IPS-20b (cell line): ENCODE data around the gene ARSG.
"Not testable (repeated sequence)": the region's sequence is repeated elsewhere in the genome, so short reads cannot be mapped to it uniquely, and the experiment has no call there.

Experiments
- H3K27ac ChIP-seq: one replicate; pipeline ENCODE4 v1.5.1; 2013; ENCODE audit warnings: low read length
- H3K27me3 ChIP-seq: 2 replicates; pipeline ENCODE4 v1.6.1; 2013; ENCODE audit warnings: mild to moderate bottlenecking, low read length, inconsistent platforms; ENCODE audit not compliant: insufficient read depth
- H3K36me3 ChIP-seq: 2 replicates; pipeline ENCODE4 v1.6.1; 2013; ENCODE audit warnings: low read depth, mild to moderate bottlenecking, inconsistent platforms, low read length, moderate library complexity; ENCODE audit not compliant: insufficient read depth
- H3K4me1 ChIP-seq: 2 replicates; pipeline ENCODE4 v1.6.1; 2013; ENCODE audit warnings: mild to moderate bottlenecking, control low read depth, inconsistent platforms, low read length, moderate library complexity; ENCODE audit not compliant: insufficient read depth
- H3K4me3 ChIP-seq: 2 replicates; pipeline ENCODE4 v1.5.1; 2013; ENCODE audit warnings: mild to moderate bottlenecking, low read length, inconsistent platforms
- H3K9ac ChIP-seq: 2 replicates; pipeline ENCODE4 v1.6.1; 2013; ENCODE audit warnings: low read depth, mild to moderate bottlenecking, inconsistent platforms, low read length, moderate library complexity
- H3K9me3 ChIP-seq: 2 replicates; pipeline ENCODE4 v1.6.1; 2013; ENCODE audit warnings: mild to moderate bottlenecking, low read depth, low read length, inconsistent platforms; ENCODE audit not compliant: insufficient read depth

ARSG gene

GRCh38 chr17:68322630-68323029 is 31.3 kb downstream of the ARSG start:
- H3K4me3 ChIP-seq, result no peak overlapping the region
- H3K4me1 ChIP-seq, result no peaks in the 10 kb centered on the region
- H3K27me3 ChIP-seq, result no peaks in the 10 kb centered on the region
- no peak overlapping the region for H3K27ac ChIP-seq
- H3K9me3 ChIP-seq, result no peaks in the 10 kb centered on the region
- no peak overlapping the region for H3K9ac ChIP-seq
- no peaks in the 10 kb centered on the region for H3K36me3 ChIP-seq

- Histone ChIP-seq H3K27me3 (no peaks in the 10 kb centered on the region), H3K4me1 (no peaks in the 10 kb centered on the region)
Observed at GRCh38 chr17:68324114-68324513, 32.8 kb downstream of the ARSG start.

GRCh38 chr17:68324654-68325336 is 33.5 kb downstream of the ARSG start:
- Histone ChIP-seq H3K4me3 (no peak overlapping the region), H3K9ac (no peak overlapping the region), H3K27me3 (no peaks in the 10 kb centered on the region), H3K9me3 (no peaks in the 10 kb centered on the region; the same call in 1 of the 2 replicates), H3K4me1 (no peaks in the 10 kb centered on the region), H3K36me3 (no peaks in the 10 kb centered on the region), H3K27ac (no peak overlapping the region)

More at GRCh38 chr17:68324114-68324513, 32.8 kb downstream of the ARSG start:
- H3K4me3 ChIP-seq, result no peak overlapping the region
- H3K9me3 ChIP-seq, result no peaks in the 10 kb centered on the region
- no peaks in the 10 kb centered on the region for H3K36me3 ChIP-seq
- H3K27ac ChIP-seq, result no peak overlapping the region
- H3K9ac ChIP-seq, result no peak overlapping the region

GRCh38 chr17:68325961-68326360 is 34.7 kb downstream of the ARSG start:
- Histone ChIP-seq H3K9ac (no peak overlapping the region), H3K27me3 (no peaks in the 10 kb centered on the region), H3K4me1 (no peaks in the 10 kb centered on the region), H3K27ac (no peak overlapping the region), H3K36me3 (no peaks in the 10 kb centered on the region), H3K9me3 (no peaks in the 10 kb centered on the region; the same call in none of the 2 replicates), H3K4me3 (no peak overlapping the region)

GRCh38 chr17:68326681-68327080 is 35.4 kb downstream of the ARSG start:
- Histone ChIP-seq H3K36me3 (no peaks in the 10 kb centered on the region), H3K4me3 (no peak overlapping the region), H3K27me3 (no peaks in the 10 kb centered on the region), H3K9me3 (no peaks in the 10 kb centered on the region; the same call in none of the 2 replicates), H3K27ac (no peak overlapping the region), H3K9ac (no peak overlapping the region), H3K4me1 (no peaks in the 10 kb centered on the region)

GRCh38 chr17:68327823-68328557 is 36.7 kb downstream of the ARSG start:
- Histone ChIP-seq H3K27me3 (no peaks in the 10 kb centered on the region), H3K4me3 (no peak overlapping the region), H3K4me1 (no peaks in the 10 kb centered on the region), H3K36me3 (no peaks in the 10 kb centered on the region), H3K9ac (no peak overlapping the region), H3K27ac (no peak overlapping the region), H3K9me3 (peaks cover 4% of the 10 kb centered on the region)

- no peak overlapping the region for H3K27ac ChIP-seq
- no peak overlapping the region for H3K4me3 ChIP-seq
- no peaks in the 10 kb centered on the region for H3K27me3 ChIP-seq
- H3K9ac ChIP-seq, result no peak overlapping the region
- no peaks in the 10 kb centered on the region for H3K4me1 ChIP-seq
- H3K9me3 ChIP-seq, result peaks cover 4% of the 10 kb centered on the region
- no peaks in the 10 kb centered on the region for H3K36me3 ChIP-seq
Observed at GRCh38 chr17:68328676-68329075, 37.4 kb downstream of the ARSG start.

GRCh38 chr17:68329331-68329730 is 38.0 kb downstream of the ARSG start:
- peaks cover 4% of the 10 kb centered on the region for H3K9me3 ChIP-seq
- no peak overlapping the region for H3K27ac ChIP-seq
- H3K4me3 ChIP-seq, result no peak overlapping the region
- H3K27me3 ChIP-seq, result no peaks in the 10 kb centered on the region
- no peaks in the 10 kb centered on the region for H3K36me3 ChIP-seq
- no peaks in the 10 kb centered on the region for H3K4me1 ChIP-seq
- H3K9ac ChIP-seq, result no peak overlapping the region

- H3K4me3 ChIP-seq, H3K27ac ChIP-seq, H3K9me3 ChIP-seq, H3K27me3 ChIP-seq, H3K36me3 ChIP-seq, H3K9ac ChIP-seq, H3K4me1 ChIP-seq: not testable (repeated sequence)
Observed at GRCh38 chr17:68331932-68332331, 40.6 kb downstream of the ARSG start.

- peaks cover 4% of the 10 kb centered on the region for H3K9me3 ChIP-seq
- H3K9ac ChIP-seq, result no peak overlapping the region
- no peaks in the 10 kb centered on the region for H3K27me3 ChIP-seq
Observed at GRCh38 chr17:68334393-68334792, 43.1 kb downstream of the ARSG start.

GRCh38 chr17:68341482-68341881 is 50.2 kb downstream of the ARSG start:
- H3K36me3 ChIP-seq, result no peaks in the 10 kb centered on the region
- peaks cover 3% of the 10 kb centered on the region; the same call in 1 of the 2 replicates for H3K4me1 ChIP-seq
- no peak overlapping the region for H3K27ac ChIP-seq
- H3K9ac ChIP-seq, result no peak overlapping the region
- H3K4me3 ChIP-seq, result no peak overlapping the region
- no peaks in the 10 kb centered on the region for H3K9me3 ChIP-seq
- no peaks in the 10 kb centered on the region for H3K27me3 ChIP-seq

More at GRCh38 chr17:68334393-68334792, 43.1 kb downstream of the ARSG start:
- H3K4me1 ChIP-seq, result no peaks in the 10 kb centered on the region
- no peak overlapping the region for H3K4me3 ChIP-seq
- H3K27ac ChIP-seq, result no peak overlapping the region
- H3K36me3 ChIP-seq, result no peaks in the 10 kb centered on the region

GRCh38 chr17:68343976-68344375 is 52.7 kb downstream of the ARSG start:
- no peak overlapping the region for H3K4me3 ChIP-seq
- H3K4me1 ChIP-seq, result peaks cover 6% of the 10 kb centered on the region; the same call in 1 of the 2 replicates
- no peaks in the 10 kb centered on the region for H3K9me3 ChIP-seq
- no peaks in the 10 kb centered on the region for H3K36me3 ChIP-seq
- no peak overlapping the region for H3K27ac ChIP-seq
- no peaks in the 10 kb centered on the region for H3K27me3 ChIP-seq
- no peak overlapping the region for H3K9ac ChIP-seq
